Measurements from ENCODE around the gene PRDM10.
"Not testable (repeated sequence)": the region's sequence is repeated elsewhere in the genome, so short reads cannot be mapped to it uniquely, and the experiment has no call there.

Gene PRDM10

DNA sequence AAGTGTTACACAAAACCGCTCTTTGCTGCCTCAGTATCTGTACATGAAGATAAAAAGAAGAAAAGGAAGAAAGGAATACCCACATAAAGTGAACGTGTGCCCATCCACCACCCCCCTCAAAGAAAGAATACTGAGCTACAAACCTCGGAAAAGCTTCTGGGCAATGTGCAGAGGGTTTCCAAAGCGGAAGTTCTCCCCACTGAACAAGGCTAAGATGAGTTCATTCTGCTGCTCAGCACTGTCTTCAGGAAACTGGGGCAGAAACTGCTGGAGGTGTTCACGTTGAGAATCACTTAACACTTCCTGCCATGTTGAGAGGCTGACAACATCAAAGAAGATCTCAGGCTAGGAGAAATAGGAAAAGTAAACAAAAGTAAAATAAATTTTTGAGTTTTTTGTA, 114.2 kb downstream of the PRDM10 start:
- DNase-seq, result no peak

DNA sequence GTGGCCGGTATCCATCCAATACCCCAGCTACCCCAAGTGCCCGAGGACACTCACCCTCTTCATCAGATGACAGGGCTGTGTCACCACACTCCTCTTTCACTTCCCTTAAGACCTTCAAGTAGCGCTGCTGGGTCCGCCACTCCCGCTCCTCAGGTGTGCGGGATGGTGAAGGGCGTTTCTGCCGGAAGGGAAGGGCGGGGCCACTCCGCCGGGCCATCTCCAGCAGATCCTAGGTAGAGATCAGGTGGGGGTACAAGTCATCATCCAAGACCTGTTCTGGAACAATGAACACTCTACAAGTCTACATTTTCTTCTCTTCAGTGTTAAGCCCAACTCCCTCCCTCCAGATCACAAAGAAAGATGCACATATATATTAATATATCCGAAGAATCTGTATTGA, 117.3 kb downstream of the PRDM10 start:
- DNase-seq, result no peak

DNA sequence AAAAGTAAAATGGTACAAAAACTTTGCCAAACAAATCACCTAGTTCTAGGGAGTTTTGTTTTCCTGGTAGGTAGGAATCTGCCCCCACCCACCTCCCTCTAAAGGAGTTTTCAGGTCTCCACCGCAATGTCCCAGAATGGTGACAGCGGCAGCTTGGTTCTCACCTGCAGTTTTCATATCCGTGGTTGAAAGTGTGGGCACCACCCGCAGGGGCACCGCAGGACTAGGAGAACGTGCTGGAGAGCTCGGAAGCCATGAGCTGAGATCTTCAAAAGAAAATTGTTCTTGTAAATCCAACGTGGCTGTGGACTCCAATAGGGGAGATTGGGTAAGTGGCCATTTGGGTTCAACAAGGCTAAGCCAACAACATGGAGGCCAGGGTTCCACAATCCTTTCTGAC, 118.1 kb downstream of the PRDM10 start:
- no peak for DNase-seq

DNA sequence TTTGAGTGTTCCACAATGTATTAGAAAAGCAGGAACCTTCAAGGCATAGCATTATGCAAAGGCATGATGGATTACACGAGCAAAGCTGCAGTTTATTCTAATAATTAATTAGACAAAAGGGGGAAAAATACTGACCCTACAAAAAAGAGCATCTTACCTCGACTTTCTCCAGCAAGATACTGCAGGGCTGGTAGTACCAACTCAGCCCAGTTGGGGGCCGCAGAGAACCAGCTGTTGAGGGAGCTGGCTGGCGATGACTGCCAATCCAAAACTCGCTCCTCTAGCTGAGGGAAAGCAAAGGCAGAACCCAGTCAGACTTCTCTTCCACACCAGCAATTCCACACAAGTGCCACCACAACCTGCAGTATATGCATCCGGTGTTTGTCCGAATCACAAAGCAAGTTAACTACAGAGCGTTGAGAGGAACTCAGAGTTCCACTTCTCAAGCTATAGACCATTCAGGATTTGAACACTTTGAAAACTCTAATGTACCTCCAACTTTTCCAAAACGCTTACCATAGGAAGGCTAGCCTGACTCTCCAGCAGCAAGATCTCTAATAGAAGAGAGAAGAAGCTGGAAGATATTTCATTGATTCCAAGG, 121.0 kb downstream of the PRDM10 start:
- no peak for DNase-seq

DNA sequence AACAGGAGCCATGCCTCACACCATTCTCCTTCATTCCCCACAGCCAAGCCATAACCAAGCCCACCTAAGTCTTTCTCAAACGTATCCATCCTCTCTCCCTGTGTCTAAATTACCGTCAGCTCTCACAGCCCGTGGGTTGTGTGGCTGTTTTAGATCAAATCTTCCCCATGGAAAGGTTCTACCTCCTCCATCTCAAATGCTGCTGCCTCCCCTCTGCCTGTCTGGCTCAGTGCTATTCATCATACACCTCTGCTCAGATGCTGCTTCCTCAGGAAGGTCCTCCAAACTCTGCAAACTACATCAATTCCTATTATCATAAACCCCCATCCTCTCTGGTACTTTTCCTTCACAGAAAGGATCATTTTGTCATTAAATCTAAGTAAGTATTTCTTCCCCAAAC, 122.3 kb downstream of the PRDM10 start:
- DNase-seq, result no peak

DNA sequence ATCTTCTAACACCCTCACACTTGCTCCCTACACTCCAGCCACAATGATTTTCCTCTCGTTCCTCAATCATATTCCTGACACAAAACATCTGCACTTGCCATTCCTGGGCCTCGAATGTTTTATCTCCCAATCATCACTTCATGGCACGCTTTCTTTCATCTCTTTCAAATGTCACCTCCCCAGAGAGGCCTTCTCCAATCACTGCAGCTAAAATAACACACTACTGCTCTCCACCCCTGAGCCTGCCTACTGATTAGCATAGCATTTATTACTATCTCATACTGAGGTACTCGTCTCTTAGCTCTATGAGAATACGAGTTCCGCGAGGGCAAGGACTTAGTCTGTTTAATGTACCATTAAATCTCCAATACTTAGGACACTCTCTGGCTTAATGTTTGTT, 130.7 kb downstream of the PRDM10 start:
- DNase-seq, result no peak

DNA sequence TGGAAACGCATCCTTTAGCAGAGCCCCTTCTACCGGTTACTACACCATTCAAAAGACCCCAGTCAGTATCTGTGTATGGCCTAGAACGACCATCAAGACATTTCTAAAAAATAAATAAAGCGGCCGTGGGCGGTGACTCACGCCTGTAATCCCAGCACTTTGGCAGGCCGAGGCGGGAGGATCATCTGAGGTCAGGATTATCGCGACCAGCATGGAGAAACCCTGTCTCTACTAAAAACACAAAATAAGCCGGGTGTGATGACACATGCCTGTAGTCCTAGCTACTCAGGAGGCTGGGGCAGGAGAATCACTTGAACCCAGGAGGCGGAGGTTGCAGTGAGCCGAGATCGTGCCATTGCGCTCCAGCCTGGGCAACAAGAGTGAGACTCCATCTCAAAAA, 134.0 kb downstream of the PRDM10 start:
- DNase-seq, result not testable (repeated sequence)

DNA sequence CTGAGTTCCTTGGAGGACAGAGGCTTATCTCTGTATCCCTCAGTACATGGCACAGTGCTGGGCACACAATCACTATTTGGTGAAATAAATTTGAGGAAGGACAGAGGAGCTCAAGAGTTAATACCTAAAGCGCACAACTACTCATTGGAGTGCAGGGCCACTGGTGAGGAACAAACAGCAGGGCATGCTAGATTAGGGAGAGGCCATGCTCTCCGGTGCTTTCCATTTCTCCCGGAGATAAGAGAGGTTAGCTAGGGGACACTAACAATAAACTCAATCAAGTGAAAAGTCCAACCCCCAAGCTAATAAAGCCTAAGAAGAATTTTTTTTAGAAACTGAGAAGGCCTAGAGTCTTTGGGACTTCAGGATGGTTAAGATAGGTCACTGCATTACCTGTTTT, 136.3 kb downstream of the PRDM10 start:
- DNase-seq, result no peak

DNA sequence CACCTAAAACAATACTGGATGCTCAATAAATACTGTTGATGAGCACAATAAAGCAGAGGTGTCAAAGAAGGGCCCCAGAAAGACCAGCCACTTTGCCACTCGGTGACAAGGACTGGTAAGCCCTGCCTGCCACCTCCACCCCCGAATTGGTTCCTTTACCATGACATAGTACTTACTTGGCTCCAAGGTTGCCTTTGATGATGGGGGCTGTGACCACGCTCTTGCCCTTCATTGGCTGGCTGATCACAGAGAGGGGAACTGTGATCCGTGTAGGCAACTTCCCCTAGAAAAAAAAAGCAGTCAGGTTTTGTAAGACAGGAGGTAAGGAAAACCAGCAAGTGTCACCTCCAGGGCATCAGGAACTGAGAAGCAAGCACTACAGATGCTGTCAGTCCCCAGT, 136.9 kb downstream of the PRDM10 start:
- DNase-seq, result no peak

DNA sequence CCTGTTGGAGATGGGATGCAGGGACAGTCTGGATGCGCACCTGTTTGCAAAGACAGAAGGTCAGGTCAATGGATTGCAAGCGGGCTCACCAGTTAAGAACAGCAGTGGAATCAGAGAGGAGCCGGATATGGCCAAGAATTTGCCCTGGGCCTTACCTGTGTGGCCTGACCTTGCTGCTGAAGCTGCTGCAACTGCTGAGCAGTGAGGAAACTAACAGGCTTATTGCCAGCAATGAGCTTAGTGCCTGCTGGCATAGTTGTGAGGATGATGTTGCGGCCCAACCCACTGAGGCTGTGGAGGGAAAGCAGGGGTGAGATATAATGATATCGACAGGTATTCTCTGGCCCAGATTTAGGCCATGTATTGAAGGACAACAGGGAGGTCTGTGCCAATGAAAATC, 137.8 kb downstream of the PRDM10 start:
- DNase-seq, result no peak

DNA sequence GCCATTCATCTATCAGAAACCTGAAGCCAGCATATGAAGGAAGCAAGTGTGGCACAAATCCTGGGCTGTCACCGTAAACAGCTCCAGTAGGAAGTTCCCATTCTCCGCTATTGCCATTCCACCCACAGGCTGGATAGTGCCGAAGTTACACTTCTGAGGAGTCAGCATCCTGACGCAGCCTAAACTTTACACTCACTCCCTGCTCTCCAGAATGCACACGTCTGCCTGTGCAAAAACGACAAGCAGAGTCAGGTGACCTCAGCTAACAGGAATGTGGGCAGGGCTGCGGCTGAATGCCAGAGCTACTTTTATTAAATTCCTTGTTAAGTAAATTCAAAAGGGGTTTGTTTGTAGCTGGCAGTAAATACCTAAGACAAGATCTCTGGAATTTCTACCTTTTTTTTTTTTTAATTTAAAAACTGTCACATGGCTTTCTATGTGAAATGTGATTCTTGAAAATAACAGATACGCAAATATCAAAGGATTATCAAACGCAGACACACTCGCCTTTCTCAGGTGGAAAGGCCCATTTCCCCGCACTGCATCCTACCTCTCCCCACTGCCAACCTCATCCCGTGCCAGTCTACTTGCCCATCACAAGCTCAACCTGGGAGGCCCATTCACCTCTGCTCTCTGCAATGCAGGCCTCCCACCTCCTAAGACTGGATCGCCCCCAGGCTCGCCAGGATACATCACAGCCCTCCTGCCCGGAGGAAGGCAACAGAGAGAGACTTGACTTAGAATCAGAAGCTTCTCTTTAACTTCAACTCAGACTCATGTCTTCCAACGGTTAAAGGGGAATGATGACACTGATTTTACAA, 140.7 kb downstream of the PRDM10 start:
- no peak for DNase-seq

DNA sequence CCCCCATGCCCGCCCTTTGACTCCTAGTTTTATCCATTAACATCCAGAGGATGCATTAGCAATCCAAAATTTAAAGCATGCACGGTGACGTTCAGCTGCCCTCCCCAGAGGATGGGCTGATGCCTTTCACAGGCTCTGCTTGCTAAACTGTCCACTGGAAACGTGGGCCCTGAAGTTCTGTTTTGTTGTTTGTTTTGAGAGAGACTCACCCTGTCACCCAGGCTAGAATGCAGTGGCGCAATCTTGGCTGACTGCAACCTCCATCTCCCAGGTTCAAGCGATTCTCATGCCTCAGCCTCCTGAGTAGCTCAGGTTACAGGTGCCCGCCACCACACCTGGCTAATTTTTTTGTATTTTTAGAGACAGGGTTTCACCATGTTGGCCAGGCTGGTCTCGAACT, 146.6 kb downstream of the PRDM10 start:
- DNase-seq, result no peak

DNA sequence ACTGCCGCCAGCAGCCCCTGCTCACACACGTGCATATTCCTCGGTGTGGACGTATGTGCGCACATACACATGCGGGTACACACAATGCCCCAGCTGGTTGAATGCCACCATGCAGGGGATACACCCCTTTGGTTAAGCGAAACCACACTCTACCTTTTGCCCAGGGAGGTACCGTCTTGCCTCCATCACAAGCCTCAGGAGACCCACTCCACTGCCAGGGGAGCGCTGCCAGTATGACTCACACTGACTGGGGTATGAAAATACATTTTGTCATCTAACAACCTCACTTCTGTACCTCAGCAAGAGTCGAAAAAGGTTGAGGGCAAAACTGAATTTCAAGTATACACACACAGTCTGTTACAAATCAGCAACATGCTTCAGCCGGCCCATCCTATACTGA, 147.5 kb downstream of the PRDM10 start:
- no peak for DNase-seq

DNA sequence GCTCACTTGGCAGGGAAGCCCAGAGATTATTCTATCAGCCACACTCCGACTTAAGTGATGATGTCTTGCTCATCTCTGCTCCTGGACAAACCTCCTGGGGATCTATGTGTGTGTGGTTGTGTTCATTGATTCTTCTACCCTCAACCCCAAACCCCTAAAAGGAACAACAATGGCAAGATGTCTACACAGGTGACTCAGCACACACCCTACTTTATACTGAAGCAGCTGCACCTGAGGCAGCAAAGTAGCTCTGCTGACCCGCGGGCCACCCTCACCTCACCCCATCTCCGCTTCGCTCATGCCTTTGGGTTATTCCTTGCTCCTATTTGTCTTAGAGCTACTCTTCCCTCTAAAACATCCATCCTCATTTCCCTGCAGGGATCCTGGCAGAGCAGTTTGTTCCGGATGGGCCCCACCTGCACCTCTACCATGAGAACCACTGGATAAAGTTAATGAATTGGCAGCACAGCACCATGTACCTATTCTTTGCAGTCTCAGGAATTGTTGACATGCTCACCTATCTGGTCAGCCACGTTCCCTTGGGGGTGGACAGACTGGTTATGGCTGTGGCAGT, 148.3 kb downstream of the PRDM10 start:
- no peak for DNase-seq

DNA sequence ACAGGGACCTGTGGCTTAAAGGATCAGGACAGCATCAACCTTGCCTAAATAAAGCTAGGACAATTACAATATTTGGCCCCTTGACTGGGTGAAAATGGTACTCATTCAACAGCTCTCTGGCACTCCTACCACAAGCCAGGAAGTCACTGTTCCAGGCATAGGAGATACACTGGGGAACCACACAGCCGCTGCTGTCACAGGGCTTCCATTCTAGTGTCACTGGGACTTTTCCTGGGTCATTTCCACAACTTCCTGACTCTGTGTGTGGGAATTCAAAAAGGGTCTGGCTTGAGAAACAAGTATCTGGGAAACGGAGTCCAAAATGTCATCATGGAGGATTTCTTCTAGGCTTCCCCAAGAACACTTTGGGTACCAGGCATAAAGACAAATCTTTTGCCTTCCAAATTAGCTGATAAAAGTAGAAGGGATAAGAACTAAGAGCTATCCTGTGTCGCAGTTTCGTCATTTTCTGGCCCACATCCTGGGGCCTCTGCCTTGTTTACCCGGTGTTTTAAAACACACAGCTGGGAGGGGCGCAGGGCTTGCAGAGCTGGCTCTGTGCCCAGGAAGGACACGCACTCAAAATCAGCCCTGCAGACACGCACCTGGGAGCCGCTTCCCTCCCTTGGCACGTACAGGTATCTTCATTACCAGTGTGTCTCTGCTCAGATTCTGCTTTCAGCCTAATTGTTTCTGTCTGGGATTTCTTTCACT, 149.0 kb downstream of the PRDM10 start:
- no peak for DNase-seq

DNA sequence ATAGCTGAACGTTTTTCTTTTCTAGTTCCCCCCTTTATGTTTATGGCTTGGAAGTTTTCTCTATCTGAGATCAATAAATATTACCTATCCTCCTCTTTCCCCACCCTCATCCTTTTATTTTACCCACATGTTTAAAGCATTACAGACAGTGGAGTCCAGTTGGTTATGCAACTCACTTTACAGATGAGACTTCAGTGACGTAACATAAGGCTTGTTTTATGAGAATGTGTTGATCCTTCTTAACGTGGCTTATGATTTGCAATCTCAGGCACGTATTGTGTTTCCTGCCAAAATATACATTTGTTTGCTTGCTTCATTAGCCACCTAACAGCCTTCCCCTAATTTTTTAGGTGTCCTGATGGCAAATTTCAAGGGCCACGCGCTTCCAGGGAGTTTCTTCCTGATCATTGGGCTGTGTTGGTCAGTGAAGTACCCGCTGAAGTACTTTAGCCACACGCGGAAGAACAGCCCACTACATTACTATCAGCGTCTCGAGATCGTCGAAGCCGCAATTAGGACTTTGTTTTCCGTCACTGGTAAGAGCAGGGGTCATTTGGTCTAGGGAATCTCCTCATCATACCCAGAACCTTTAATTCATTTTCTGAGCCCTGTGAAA, 150.4 kb downstream of the PRDM10 start:
- no peak for DNase-seq
